Epithelial cell of esophagus (primary cell): ENCODE data around the gene PLXNA4.

Experiments used
- DNase-seq: peaks from one replicate; pipeline ENCODE4 v3.0.0; 2010; ENCODE audit warnings: low read depth
- H3K4me3 ChIP-seq: 2 replicates; pipeline ENCODE4 v1.5.1; 2011; ENCODE audit warnings: mild to moderate bottlenecking, low read length, control low read depth
- TF ChIP-seq, protein P1 (sequence below): IDR thresholded peaks from 2 replicates; pipeline ENCODE4 v1.5.1; 2011; ENCODE audit warnings: low read depth, mild to moderate bottlenecking, low read length, control low read depth, inconsistent platforms; ENCODE audit not compliant: insufficient read depth; ENCODE audit errors: missing control alignments

PLXNA4 gene

DNA sequence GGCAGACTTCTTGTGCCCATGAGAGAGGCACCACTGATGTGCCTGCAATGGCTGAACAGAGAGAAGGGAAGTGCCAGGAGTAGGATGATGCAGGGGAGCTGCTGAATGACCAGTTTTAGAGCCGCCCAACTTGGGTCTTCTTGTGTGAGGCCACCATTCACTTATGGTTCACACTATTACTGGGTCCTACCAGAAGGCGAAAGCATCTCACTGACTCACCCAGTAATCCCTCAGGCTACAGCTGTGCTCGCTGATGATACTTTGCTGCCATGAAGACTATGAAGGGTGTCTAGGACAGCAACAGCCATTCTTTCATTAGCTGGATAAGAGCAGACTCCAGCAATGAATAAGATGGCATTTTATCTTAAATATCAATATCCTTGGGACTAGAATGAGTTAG is 47.6 kb downstream of the PLXNA4 start:
- TF ChIP-seq, protein P1, sequence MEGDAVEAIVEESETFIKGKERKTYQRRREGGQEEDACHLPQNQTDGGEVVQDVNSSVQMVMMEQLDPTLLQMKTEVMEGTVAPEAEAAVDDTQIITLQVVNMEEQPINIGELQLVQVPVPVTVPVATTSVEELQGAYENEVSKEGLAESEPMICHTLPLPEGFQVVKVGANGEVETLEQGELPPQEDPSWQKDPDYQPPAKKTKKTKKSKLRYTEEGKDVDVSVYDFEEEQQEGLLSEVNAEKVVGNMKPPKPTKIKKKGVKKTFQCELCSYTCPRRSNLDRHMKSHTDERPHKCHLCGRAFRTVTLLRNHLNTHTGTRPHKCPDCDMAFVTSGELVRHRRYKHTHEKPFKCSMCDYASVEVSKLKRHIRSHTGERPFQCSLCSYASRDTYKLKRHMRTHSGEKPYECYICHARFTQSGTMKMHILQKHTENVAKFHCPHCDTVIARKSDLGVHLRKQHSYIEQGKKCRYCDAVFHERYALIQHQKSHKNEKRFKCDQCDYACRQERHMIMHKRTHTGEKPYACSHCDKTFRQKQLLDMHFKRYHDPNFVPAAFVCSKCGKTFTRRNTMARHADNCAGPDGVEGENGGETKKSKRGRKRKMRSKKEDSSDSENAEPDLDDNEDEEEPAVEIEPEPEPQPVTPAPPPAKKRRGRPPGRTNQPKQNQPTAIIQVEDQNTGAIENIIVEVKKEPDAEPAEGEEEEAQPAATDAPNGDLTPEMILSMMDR, result no peak
- DNase-seq, result no peak
- no peak overlapping the region for H3K4me3 ChIP-seq

DNA sequence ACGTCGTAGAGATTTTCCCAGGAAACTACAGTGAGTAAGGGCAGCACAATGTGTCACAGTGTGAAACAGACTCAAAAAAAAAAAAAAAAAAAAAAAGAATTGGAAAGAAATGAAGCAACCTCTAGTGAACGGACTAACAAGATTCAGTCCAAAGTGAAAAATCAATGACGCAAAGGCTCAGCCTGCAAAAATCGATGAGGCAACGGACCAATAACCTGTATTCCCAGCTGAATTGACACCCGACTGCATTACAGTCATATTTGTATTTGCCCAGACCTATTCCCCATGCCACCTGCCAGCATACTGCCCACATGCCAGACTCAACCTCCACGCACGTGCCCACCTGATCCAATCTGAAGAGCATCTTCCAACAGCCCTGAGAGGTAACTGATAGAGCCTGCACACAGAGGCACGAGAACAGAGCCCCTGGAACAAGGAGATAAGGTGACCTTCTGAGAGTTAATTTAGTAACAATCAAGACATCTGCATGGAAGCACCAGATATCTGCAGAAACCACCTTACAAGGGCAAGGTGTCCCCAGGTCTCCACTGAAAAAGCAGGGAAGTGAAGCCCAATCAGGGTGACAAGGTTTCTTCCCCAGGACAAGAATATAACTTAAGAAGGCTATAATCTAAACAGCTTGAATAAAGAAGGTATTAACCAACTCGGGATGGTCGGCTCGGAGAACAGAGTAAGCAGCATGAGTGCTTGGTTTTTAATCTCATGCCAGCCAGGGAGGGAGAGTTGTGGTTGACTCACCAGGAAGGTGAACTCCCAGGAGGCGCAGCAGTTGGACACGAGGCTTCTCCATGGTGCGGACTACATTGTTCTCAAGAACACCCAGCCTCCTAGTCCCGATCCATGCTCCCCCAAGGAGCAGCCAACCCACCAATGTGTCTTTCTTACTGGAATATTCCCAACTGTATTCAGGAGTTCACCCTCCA is 48.5 kb downstream of the PLXNA4 start:
- TF ChIP-seq, protein P1, result no peak
- H3K4me3 ChIP-seq, result no peak overlapping the region
- no peak for DNase-seq

DNA sequence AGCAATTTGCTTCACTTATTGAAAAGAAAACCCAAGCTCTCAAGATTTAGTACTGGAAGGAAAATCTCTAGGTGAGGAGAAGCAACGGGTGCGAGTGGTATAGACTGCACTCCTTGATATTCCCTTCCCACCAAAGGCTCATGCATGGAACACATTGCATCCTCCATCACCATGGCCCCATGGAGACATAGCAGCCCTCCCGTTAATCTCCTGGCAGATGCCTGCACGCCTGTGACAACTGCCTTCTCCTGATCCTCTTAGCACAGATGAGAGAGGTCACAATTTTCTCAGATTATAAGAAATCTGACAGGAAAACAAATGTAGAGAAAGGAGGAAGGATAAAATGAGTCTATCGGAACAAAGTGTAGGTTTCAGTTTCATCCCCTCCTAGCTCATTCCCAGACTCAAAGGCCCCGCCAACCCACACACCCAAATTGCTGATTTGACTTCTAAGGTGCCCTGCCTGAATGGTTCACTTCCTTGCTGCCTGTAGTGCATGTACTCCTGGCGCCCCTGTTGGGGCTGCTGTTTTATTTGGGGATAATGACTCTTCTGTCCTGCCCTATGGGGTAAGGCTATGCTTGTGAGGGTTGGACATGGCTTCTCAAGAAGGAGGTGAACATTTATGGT is 50.0 kb downstream of the PLXNA4 start:
- TF ChIP-seq, protein P1, result no peak
- no peak overlapping the region for H3K4me3 ChIP-seq
- DNase-seq, result no peak

DNA sequence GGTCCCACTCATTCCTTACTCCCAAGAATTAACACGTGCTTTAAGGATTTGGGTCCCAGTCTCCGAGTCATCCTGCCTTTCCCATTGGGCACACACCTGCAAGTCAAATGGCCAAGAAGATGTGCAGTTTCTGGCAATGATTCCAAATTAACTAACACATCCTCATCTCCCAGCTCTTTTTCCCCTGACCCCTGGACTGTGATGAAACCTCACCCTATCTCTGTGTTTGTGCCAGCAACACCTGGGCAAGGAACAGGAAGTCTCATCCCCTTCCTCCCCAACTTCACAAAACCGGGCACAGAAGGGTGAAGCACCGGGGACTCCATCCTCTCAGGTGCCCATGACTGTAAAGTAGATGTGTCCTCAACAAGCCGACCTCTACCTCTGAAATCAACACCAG is 54.8 kb downstream of the PLXNA4 start:
- no peak for DNase-seq
- TF ChIP-seq, protein P1, result no peak
- no peak overlapping the region for H3K4me3 ChIP-seq

DNA sequence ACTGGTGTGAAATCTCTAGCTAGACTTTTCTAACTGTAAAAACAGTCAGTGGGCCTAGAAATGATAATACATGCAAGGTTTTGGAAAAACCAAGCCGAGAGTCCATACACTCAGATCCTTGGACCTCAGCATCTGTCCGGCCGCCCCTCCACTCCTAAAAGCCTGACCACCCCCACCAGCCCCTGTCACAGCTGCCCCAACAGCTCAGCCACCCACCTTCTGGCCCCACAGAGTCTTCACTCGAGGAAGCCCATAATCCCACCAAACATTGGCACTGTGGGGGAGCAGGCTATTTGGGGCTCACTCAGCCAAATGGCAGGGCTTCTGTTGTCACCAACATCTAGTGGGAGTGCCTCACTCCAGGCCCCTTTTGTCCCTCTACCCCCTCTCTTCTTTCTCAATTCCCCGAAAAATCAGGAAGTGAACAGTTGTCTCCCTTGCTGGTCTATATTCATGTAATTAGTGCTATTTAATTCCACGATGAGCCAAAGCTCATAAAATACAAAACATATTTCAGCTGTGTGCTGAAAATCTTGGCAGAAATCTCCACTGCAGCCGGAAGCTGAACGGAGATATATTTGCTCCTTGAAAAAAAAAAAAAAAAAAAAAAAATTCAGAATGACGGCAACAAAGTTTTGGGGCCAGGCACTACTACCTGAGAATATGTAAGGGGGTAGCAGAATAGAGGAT is 55.5 kb downstream of the PLXNA4 start:
- no peak overlapping the region for H3K4me3 ChIP-seq
- DNase-seq, result no peak
- TF ChIP-seq, protein P1, result no peak

DNA sequence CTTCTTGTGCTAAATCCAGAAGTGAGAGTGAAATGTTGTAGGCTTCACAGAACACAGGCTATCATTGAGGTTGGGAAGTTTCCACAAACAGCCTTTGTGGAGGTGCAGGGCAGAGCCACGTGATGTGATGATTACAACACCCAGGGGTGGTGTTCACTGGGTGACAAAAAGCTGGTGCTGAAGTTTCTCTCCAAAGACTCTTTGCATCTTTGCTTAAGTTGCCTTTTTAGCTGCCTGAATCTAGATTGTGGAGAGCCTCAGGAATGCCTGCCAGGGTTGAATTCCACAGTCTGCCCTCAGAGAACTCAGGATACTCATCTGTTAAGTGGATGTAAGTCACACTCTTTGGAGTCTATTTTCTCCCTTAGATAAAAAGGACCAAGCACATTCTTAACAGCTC is 56.3 kb downstream of the PLXNA4 start:
- no peak for DNase-seq
- TF ChIP-seq, protein P1, result no peak
- H3K4me3 ChIP-seq, result no peak overlapping the region

DNA sequence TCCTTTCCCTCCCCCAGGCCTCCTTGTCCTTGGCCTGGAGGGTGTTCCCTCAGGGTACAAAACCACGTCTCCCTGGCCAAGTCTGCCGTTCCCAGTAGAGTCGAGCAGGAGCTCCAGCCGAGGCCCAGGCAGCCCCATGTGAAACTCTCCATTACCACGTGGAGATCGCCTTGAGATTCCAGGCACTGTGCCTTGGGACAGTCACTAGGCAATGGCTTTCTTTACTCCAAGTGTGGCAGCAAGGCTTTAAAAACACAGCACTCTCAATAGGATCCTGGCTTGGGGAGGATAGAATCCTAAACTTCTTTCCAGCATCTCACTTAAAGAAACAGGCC is 57.5 kb downstream of the PLXNA4 start:
- no peak overlapping the region for H3K4me3 ChIP-seq
- no peak for DNase-seq
- TF ChIP-seq, protein P1, result no peak
